Body of pancreas (tissue), 4 donors: Measurements from ENCODE around the gene MRPS11.

Experiments
- CTCF ChIP-seq, 7 experiments: fragments of 450-650 bp in 4 of 7; fragments of 200-600 bp in 3 of 7; sonication (generic) in 3 of 7; IDR thresholded peaks; one replicate each; pipeline ENCODE4 v1.5.1; 2016 to 2019; ENCODE audit warnings: antibody characterized with exemption in 7 of 7
- POLR2A ChIP-seq, 3 donors: fragments of 450-650 bp; IDR thresholded peaks; one replicate each; pipeline ENCODE4 v1.6.1; 2016; ENCODE audit warnings: antibody characterized with exemption in 3 of 3, mild to moderate bottlenecking in 2 of 3

GRCh38 chr15:88433046-88433685 is 34.3 kb upstream of the MRPS11 start:
- no peak for TF ChIP-seq POLR2A (IDR thresholded peaks at IDR 0.05)
- no peak for TF ChIP-seq CTCF (IDR thresholded peaks at IDR 0.05)
